GM12891 (cell line): ENCODE measurements around the gene NDUFA5.

Experiments used
- PAX5 ChIP-seq: IDR thresholded peaks from 2 replicates; pipeline ENCODE4 v1.6.1; 2011; ENCODE audit warnings: low read length, moderate library complexity, mild to moderate bottlenecking; ENCODE audit not compliant: insufficient read depth, severe bottlenecking
- POLR2A ChIP-seq: IDR thresholded peaks from 2 replicates; pipeline ENCODE4 v1.6.1; 2011; ENCODE audit warnings: low read depth, low read length, control low read depth
- POLR2AphosphoS5 ChIP-seq: IDR thresholded peaks from 2 replicates; pipeline ENCODE4 v1.6.1; 2011; ENCODE audit warnings: low read depth, low read length, control low read depth
- POU2F2 ChIP-seq: IDR thresholded peaks from 2 replicates; pipeline ENCODE4 v1.6.1; 2011; ENCODE audit warnings: low read depth, mild to moderate bottlenecking, control low read depth, low read length, moderate library complexity
- SPI1 ChIP-seq: IDR thresholded peaks from 2 replicates; pipeline ENCODE4 v1.6.1; 2011; ENCODE audit warnings: low read depth, low read length, control low read depth
- TAF1 ChIP-seq: IDR thresholded peaks from 2 replicates; pipeline ENCODE4 v1.6.1; 2011; ENCODE audit warnings: low read depth, low read length, control low read depth

- no peak for TF ChIP-seq POLR2A
- TF ChIP-seq POLR2AphosphoS5 = no peak
- no peak for TF ChIP-seq TAF1
- TF ChIP-seq PAX5 = no peak
- TF ChIP-seq POU2F2 = no peak
- TF ChIP-seq SPI1 = no peak
These were observed 23.7 kb downstream of the NDUFA5 start for GRCh38 chr7:123533929-123534382.
